NCI-H748 treated with DMSO at 0.1 percent for 48 hours (cell line): Measurements from ENCODE around the gene NUAK1.

Experiments
- DNase-seq: peaks from one replicate; lab custom pipeline; 2025; lab: John Stamatoyannopoulos, UW

The NUAK1 gene

DNA sequence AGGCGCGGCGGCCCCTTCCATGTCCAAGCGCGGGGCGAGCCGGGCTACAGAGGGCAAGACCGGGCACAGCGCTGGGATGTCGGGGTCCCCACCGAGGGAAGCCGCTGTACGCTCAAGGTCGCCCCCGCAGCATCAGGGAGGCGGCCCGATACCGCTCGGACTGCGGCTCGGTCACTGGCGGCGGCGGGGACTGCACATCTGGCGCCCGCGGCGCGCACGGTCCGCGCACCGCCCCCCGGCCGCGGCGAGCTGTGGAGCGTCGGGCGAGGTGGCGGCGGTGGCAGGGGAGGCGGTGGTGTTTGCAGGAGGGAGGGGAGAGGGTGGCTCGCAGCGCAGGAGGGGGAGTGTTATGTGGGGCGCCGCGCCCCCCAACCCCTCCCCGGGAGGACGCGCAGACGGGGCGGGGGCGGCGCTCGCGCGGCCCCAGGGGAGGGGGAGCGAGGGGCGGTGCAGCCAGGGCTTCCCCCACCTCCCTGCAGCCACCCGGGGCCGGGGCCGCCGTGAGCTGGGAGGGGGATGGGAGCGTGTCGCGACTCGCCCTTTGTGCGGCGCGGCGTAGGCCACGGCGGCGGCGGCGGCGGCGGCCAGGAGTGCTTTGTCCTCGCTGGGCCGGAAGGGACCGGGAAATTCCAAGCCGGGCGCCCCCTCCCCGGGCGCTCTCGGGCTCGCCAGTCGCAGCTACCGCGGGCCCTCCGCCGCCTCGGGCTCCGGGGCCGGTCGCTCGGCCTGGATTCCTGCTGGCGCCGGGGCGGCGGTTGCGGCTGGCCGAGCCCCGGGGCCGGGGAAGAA lies at the start of gene NUAK1:
Gene NUAK1 (minus strand): TSS at position 322 of the 789 bp plus-strand sequence. CDS start 301 bp downstream, at position 21.
- no peak for DNase-seq

DNA sequence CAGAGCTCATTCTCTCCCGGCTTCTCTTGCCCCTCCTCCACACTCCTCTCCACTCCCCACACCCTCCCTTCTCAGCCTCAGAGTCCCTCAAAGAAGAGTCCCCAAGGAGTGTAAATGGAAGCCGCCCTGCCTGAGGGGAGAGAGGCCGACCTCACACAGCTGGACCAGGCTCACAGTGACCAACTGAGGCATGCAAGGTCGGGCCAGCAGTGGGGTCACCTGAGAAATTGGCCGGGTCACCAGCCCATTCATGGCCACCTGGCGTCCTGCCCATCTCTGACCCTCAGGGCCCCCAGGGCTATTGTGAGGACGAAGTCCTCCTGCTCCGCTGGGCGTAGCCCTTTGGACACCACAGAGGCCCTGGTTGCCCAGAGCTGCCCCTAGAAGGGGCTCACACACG lies 49.5 kb upstream of the NUAK1 start:
- DNase-seq, result no peak

DNA sequence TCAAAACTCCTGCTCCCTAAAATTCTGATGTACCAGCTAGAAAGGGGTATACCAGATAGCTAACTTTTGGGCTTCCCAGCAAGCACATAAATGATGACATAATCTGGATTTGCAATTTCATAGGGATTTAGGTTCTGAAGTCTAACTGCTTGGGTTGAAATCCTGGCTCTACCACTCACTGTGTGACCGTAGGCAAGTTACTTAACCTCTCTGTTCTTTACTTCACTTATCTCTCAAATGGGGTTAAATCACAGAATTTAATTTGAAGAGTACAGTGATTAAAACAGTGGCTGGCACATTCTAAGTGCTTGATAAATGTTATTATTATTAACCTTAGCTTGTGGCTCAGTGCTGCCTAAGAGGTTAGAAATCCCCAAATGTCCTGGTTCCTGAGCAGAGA lies 49.1 kb upstream of the NUAK1 start:
- DNase-seq, result no peak

DNA sequence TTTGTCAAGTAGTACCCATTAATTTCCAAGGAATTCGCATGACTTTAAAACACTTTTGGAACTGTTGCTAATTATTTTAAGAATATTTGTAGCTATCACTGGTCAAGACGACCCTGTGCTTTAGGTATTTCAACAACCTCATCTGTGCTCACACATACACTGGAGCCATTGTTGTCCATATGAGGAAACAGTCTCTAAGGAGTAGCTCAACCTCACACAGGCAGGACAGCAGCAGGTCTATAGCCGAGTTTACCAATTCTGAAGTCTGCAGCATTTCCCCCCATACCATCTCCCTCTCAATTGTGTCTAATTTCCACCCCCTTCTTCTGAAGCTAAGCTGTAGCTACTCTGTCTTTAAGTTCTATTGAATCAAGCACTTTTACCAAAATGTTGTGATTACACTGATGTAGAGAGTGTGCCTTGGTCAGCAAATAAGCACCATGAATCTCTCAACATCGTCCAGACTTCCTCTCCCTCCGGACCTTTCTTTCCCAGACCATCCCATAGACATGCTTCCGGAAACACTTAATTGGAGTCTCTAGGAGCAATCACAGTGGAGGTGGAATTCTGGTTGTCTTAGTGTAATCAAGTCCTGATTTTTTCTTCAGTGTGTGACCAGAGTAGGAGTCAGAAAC lies 48.5 kb upstream of the NUAK1 start:
- DNase-seq, result no peak

DNA sequence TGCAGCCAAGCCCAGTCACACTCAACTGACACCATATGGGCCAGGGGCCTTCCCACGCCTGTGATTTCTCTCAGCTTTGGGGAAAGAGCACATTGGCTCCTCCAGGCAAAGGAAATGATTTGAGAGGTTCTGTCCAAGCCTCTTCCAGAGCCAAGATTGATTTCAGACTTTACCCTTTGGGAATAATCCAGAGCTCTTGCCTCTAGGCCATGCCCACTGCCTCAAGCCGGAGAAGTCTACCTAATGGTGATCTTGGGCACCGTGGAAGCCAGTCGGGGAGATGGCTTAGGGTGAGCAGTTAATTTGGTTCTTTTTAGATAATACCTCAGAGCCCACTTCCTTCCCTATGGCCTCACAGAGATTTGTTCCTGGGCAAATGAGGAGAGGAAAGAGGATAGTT lies 45.0 kb upstream of the NUAK1 start:
- DNase-seq, result no peak

DNA sequence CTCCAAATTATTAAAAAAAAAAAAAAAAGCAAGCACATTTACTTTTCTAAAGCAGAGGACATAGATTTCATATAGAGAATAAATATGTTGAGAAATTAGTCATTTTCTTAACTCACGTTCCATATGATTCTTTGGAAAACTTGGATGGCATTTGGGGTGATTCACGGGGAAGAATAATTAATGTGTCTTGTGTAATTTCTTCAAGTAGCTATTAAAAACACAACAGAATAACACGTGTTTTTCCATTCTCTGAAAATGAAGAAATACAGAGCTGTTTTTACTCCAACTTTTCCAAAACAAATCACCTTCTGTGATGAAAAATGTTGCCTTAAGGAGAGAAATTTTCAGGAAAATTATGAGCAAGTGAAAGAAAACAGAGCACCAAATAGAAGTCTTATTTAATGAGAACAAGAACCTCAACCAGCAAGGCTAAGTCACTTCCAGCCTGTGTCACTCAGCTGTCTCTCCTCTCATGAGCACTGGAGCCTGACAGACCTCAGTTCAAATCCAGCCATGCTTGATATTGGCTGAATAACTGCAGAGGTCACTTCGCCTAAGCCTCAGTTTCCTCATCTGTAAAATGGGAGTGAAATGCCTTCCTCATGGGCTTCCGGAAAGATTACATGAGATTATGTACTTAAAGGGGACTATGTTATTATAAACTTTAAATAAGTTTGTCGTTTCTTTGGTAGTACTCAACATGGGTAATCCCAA lies 42.8 kb upstream of the NUAK1 start:
- no peak for DNase-seq

DNA sequence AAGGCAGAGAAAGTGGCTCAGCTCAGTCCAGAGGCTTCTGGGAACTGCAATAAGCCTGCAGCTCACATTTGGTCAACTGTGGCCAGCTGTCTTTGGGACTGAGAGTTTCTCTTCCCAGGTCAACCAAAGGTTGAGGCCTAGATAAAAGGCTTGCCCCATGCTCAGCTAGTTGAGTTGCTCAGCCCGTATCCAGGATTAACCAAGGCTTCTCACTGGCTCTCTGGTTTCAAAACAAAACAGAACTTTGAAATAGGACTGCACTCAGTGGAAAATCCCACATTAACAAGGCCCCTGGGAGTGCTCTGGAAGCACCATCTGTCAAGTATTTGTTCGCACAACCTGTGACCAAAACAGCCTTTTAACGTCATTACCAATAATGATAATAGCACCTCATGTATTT lies 40.3 kb upstream of the NUAK1 start:
- no peak for DNase-seq

DNA sequence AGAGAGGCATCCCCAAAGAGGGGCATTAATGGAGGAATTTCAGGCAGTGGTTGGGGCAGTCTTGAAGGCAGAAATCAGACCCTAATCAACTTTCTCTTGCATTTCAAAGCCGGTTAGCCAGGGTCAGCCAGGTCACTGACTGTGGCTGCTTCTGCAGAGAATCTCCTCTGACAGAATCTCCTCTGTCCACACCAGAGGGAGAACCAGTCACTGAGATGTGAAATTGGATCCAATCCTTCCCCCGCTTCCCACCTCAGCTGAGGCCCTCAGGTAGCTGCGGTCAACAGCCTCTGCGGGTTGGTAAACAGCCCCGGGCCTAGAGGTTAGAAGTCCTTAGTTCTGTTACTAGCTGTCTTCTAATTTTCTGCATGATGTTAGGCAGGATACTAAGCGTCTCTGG lies 39.8 kb upstream of the NUAK1 start:
- DNase-seq, result no peak

DNA sequence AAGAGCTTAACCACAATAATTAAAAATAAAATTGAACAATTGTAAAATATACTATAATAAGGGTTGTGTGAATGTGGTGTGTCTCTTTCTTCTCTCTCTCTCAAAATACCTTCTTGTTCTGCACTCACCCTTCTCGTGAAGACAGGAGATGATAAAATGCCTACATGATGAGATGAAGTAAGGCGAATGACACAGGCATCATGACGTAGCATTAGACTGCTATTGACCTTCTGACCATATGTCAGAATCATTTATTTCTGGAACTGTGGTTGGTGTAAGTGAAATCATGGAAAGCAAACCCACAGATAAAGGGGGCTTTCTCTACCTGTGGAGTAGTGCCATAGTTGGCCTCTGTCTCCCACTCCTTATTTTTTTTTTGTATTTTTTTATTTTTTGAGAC lies 37.8 kb upstream of the NUAK1 start:
- DNase-seq, result no peak

DNA sequence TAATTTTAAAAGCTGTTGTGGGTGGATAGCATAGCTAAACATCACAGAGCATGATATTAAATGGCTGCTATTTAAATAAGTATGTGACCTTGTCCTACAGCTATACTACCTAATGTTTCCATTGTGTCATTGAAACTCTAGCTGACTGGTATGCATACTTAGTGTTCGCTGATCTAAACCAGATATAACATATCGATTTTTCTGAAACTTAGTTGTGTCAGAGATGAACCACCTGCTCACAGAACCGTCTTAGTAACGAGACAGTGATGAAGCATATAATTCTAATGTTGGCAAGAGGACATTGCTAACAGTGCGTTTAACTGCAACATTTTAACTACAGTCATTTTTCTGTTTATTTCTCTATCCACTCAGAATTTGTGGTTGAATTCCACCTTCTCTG lies 36.1 kb upstream of the NUAK1 start:
- no peak for DNase-seq

DNA sequence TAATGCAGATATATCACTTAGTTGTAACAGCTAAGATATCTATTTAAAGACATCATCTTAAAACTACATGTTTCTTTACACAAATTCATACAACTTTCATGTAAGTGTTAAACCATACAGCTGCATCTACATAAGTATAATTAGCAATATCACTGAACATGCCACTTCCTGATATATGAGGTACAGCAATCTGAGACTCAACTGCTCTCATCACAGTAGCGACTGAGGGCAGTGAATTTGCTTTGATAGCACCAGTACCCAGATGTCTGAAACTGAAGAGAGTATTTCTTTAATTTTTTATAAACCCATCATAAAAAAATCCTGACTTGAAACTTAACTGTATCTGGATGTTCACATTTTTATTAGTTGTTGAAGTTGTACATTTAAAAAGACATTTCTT lies 34.7 kb upstream of the NUAK1 start:
- no peak for DNase-seq

DNA sequence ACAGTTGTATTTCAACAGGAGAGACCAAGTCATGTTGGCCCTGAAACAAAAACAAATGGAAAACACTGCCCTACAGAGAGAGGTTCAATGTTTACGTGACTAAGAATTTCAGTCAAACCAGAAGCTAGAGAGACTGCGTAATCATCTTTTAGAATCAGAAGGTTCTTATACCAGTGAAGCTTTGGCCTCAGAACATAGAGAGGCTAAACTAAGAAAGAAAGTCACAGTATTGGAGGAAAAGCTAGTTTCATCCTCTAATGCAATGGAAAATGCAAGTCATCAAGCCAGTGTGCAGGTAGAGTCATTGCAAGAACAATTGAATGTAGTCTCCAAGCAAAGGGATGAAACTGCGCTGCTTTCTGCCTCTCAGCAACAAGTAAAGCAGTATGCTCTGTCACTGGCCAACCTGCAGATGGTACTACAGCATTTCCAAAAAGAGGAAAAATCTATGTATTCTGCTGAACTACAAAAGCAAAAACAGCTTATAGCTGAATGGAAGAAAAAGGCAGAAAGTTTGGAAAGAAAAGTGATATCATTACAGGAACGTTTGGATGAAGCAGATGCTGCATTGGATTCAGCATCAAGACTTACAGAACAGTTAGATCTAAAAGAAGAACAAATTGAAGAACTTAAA lies 32.5 kb upstream of the NUAK1 start:
- no peak for DNase-seq

DNA sequence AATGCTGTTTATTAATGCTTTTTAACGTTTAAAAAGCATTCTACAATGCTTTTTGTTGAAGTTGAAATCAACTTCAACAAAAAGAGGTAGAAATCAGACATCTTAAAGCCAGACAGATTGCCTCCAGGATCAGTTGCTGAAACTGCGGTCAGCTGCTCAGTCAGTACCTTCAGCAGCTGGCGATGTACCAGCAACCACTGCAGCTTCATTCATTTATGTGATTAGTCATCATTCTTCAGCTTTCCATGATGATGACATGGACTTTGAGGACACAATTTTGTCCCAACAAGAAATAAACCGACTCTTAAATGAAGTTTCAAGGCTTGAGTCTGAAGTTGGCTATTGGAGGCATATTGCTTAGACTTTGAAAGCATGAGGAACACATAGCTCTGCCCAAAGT lies 31.5 kb upstream of the NUAK1 start:
- DNase-seq, result no peak

DNA sequence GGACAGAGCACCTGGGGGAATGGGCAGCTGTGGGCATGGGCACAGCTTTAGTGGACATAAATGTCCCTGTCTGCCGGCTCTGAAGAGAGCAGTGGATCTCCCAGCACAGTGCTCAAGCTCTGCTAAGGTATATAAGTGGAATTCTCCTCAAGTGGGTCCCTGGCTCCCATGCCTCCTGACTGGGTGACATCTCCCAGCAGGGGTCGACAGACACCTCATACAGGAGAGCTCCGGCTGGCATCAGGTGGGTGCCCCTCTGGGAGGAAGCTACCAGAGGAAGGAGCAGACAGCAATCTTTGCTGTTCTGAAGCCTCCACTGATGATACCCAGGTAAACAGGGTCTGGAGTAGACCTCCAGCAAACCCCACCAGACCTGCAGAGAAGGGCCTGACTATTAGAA lies 25.0 kb upstream of the NUAK1 start:
- no peak for DNase-seq

DNA sequence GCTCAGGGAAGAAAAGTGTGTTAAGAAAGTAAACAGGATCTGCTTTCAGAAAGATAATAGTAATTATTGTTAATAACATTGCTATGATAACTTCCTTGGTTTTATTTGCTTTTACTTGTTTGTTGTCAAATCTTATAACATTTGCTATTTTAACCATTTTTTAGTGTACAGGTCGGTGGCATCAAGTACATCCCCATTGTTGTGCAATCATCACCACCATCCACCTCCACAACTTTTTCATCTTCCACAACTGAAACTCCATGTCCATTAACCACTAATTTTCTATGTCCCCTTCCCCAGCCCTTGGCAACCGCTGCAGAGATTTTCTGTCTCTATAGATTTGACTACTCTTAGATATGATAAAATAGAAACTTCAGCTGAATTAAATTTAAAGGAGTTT lies 22.7 kb upstream of the NUAK1 start:
- no peak for DNase-seq

DNA sequence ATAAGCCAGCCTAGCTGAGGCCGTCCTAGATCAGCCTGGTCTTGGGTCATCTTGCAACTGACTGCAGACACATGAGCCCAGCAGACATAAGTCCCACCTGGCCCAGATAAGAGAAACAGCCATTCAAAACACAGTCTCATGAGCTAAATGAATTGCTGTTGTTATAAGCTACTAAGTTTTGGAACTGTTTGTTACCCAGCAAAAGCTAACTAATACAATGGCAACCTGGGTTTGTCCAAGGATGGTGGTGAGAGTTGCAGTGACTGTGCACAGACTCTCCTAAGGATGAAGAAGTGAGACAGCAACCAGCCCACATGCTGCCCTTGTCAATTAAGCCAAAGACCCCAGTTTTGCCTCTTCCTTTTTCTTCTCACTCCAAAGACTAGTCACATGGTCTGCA lies 22.2 kb upstream of the NUAK1 start:
- no peak for DNase-seq

DNA sequence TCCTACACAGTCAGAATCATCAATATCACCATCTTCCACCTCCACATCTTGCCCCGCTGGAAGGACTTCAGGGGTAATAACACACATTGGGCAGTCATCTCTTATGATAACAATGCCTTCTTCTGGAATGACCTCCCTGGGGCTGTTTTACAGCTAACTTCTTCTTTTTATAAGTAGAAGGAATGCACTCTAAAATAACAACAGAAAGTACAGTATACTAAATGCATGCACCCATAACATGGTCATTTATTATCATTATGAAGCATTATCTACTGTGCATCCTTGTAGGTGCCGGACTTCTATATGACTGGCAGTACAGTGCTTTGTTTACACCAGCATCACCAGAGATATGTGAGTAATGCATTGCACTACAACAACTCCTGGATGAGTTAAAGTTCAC lies 19.0 kb upstream of the NUAK1 start:
- DNase-seq, result no peak

DNA sequence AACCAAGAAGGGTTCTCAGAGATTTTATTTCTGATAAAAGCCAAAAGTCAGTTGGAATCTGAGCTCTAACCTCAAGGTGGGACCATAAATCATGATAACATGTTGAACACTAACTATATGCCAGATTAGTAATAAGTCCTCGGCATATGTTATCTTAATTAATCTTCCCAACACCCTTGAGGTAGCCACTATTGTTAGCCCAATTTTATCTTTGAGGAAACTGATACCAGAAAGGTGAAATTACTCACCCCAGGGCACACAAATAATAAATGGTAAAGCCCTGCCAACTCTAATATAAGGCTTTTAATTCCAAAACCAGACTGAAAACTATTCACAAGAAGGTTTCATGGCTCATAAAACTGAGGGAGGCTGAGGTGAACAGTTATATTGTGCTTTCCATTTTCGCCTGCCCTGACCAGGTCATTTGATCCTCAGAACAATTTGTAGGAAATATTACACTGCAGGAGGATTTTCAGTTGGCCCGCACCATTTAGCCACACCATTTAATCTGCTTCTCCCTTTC lies 16.1 kb upstream of the NUAK1 start:
- no peak for DNase-seq

DNA sequence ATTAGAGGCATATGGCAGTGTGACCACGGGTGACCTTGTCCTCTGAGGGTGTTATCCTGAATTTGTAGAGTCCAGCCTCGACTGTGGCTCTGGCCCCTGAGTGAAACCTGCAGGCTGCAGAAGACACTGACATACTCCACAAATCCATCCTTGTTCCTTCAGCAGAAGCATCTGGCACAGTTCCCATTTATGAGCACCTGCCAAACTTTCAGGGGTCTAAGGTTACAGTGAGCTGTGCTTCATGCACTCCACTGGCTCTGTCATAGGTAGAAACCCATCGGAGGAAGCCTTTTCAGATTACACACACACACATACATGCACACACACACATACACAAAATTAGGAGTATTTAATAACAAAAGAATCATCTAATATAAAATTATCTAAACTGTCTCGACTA lies 13.6 kb upstream of the NUAK1 start:
- DNase-seq, result peak; percentile 24

DNA sequence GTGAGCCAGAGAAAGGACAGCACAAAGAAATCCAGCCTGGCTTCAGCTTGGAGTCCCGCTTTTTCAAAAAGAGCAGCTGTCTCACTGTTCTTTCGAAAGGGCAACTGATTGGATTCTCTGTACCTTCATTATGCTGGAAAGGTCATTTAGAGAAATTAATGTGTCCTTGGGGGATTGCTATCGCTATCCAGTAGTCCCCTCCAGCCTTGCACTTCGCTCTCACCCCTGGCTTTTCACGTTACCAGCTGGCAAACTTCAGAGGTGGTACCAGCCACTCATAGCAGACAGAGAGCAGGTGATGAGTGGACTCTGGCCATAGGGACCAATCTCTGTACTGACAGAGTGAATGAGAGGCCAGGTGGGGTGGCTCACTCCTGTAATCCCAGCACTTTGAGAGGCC lies 11.8 kb upstream of the NUAK1 start:
- no peak for DNase-seq

DNA sequence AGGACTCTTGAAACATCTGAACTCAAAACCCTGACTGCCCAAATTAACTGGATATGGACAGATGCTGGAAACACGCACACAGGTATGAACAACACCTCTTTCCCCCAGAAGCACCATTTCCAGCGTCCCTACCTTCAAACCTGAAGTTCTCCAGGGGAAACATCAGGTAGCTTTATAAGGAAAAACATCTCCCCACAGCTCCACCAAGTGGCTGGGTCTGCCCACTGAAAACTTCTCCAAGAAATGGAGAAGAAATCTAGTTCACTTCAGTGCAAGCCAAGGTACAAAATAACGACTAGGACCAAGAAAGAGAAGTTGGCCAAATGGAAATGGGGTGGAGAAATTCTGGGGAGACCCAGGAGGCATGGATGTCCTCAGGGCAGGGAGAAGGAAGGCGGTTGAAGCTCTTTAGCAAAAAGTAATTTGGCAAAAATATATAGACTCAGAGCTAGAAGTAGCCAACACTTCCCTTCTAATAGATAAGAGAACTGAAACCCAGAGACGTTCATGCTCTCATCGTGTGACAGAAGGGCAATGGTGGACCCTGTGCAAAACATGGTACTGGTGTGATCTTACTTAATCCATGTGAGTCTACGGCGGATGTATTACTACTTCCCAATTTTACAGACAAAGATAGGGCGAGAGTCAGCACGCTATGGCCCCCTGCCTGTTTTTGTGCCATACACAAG lies 10.5 kb upstream of the NUAK1 start:
- DNase-seq, result no peak

DNA sequence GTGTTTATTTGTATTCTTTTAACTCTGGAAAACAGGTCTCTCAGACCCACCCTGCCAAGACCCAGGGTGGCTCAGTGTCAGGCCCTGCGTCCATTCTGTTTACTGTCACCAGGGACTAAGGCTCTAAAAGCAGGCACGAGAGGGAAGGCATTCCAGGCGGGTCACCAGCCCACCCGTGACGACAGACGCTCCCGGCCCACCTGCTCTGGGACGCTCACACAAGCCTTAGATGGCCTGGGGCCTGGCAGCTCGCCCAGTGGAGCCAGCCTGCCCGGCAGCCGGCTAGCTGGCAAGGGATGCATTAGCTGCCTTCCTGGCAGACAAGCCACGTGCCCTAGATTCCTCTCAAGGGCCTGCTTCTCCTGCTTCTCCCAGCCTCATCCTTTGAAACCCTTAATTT lies 9.2 kb upstream of the NUAK1 start:
- no peak for DNase-seq
